H1 (cell line): ENCODE measurements around the gene CD79A. TPM values are rescaled to one million over a fixed set of nuclear protein-coding genes. Genes with fewer than 3 reads are reported as not detected.
"Not testable (repeated sequence)": the region's sequence is repeated elsewhere in the genome, so short reads cannot be mapped to it uniquely, and the experiment has no call there.

Source experiments
- CTCF ChIA-PET: fragments of 300-600 bp; sonication (Branson Sonifier 250); formaldehyde crosslinking; loops from one replicate; lab custom pipeline; 2021; ENCODE audit not compliant: partially characterized antibody; lab: Charles Lee
- POLR2A ChIA-PET: fragments of 300-600 bp; sonication (Branson Sonifier 250); formaldehyde crosslinking; loops from one replicate; lab custom pipeline; 2021; ENCODE audit warnings: inconsistent platforms; ENCODE audit not compliant: partially characterized antibody; lab: Charles Lee
- DNase-seq, 2 experiments: peaks; one replicate each; pipeline versions ENCODE4 v3.0.0 to v3.0.0-alpha.2; 2010 to 2022; ENCODE audit warnings: low spot score in 2 of 2, low read depth in 1 of 2, mixed read lengths in 1 of 2
- FAIRE-seq: peaks from 2 replicates; lab custom pipeline; 2011; peaks lifted over from hg19 to GRCh38; lab: Jason Lieb, UNC
- H2AFZ ChIP-seq: 2 replicates; pipeline ENCODE4 v1.8.1; 2012; ENCODE audit warnings: low read length, inconsistent platforms
- H2AK5ac ChIP-seq: 2 replicates; pipeline ENCODE4 v1.6.1; 2013; ENCODE audit warnings: low read depth, low read length
- H2BK120ac ChIP-seq: replicated peaks from 2 replicates; pipeline ENCODE3; 2013; ENCODE audit warnings: low read depth, low read length, inconsistent platforms
- H2BK12ac ChIP-seq: 2 replicates; pipeline ENCODE4 v1.6.1; 2013; ENCODE audit warnings: low read depth, low read length
- H2BK15ac ChIP-seq: 2 replicates; pipeline ENCODE4 v1.6.1; 2013; ENCODE audit warnings: low read length
- H2BK20ac ChIP-seq: 2 replicates; pipeline ENCODE4 v1.6.1; 2013; ENCODE audit warnings: low read length
- H2BK5ac ChIP-seq: 2 replicates; pipeline ENCODE4 v1.6.1; 2013; ENCODE audit warnings: low read depth, low read length
- H3K14ac ChIP-seq: 2 replicates; pipeline ENCODE4 v1.6.1; 2013; ENCODE audit warnings: inconsistent platforms; ENCODE audit not compliant: insufficient read length
- H3K18ac ChIP-seq: 2 replicates; pipeline ENCODE4 v1.6.1; 2013; ENCODE audit warnings: low read length; ENCODE audit errors: extremely low read depth
- H3K23ac ChIP-seq: 2 replicates; pipeline ENCODE4 v1.6.1; 2013; ENCODE audit warnings: inconsistent platforms; ENCODE audit not compliant: insufficient read length
- H3K23me2 ChIP-seq: 2 replicates; pipeline ENCODE4 v1.6.1; 2013; ENCODE audit warnings: low read depth, low read length
- H3K27ac ChIP-seq: 2 replicates; pipeline ENCODE4 v1.6.1; 2011; ENCODE audit warnings: low read depth, low read length, inconsistent platforms
- H3K27me3 ChIP-seq, 4 experiments: replicated peaks in 1 of 4; 1 replicate in 1 of 4; 2 replicates in 3 of 4; pipeline versions ENCODE4 v1.6.1 to v1.8.1; 2011 to 2013; ENCODE audit warnings: low read length in 3 of 4, mild to moderate bottlenecking in 3 of 4, inconsistent platforms in 2 of 4, mixed read lengths in 2 of 4, moderate library complexity in 1 of 4; ENCODE audit not compliant: control insufficient read depth in 3 of 4, insufficient read depth in 3 of 4; ENCODE audit errors: extremely low read depth in 1 of 4
- H3K36me3 ChIP-seq, 4 experiments: 2 replicates each; pipeline versions ENCODE4 v1.6.1 to v1.8.1; 2011 to 2013; ENCODE audit warnings: mild to moderate bottlenecking in 4 of 4, low read length in 3 of 4, moderate library complexity in 2 of 4, control low read depth in 1 of 4, inconsistent platforms in 1 of 4; ENCODE audit not compliant: insufficient read depth in 4 of 4, control insufficient read depth in 2 of 4
- H3K4ac ChIP-seq: replicated peaks from 2 replicates; pipeline ENCODE3; 2013; ENCODE audit warnings: low read length, low read depth, mixed read lengths, inconsistent platforms; ENCODE audit not compliant: insufficient read length
- H3K4me1 ChIP-seq, 4 experiments: replicated peaks in 1 of 4; 1 replicate in 1 of 4; 2 replicates in 3 of 4; pipeline versions ENCODE4 v1.6.1 to v1.8.1; 2011 to 2013; ENCODE audit warnings: low read length in 3 of 4, inconsistent platforms in 2 of 4, mixed read lengths in 1 of 4; ENCODE audit not compliant: insufficient read depth in 4 of 4, control insufficient read depth in 3 of 4
- H3K4me2 ChIP-seq, 2 experiments: 2 replicates each; pipeline versions ENCODE4 v1.6.1 to v1.8.1; 2011 to 2013; ENCODE audit warnings: low read depth in 2 of 2, low read length in 2 of 2, control low read depth in 1 of 2, inconsistent platforms in 1 of 2, mild to moderate bottlenecking in 1 of 2; ENCODE audit not compliant: insufficient read depth in 1 of 2
- H3K4me3 ChIP-seq, 4 experiments: fragments of 200-600, 300-600 bp in 1 of 4; sonication (generic), shearing (Covaris generic), sonication (Bioruptor Twin) in 1 of 4; 2 replicates each; pipeline versions ENCODE4 v1.5.1 to v1.8.1; 2011 to 2016; ENCODE audit warnings: low read length in 4 of 4, low read depth in 3 of 4, control low read depth in 2 of 4, inconsistent platforms in 2 of 4, mild to moderate bottlenecking in 2 of 4, mixed read lengths in 1 of 4, moderate library complexity in 1 of 4; ENCODE audit not compliant: insufficient read depth in 2 of 4; ENCODE audit errors: extremely low read depth in 1 of 4
- H3K56ac ChIP-seq: replicated peaks from 2 replicates; pipeline ENCODE3; 2013; ENCODE audit warnings: low read depth, mild to moderate bottlenecking, mixed read lengths, low read length, inconsistent platforms; ENCODE audit not compliant: insufficient read length
- H3K79me1 ChIP-seq: 2 replicates; pipeline ENCODE4 v1.6.1; 2013; ENCODE audit warnings: low read depth, low read length, control low read depth
- H3K79me2 ChIP-seq, 2 experiments: 2 replicates each; pipeline versions ENCODE4 v1.6.1 to v1.8.1; 2012 to 2013; ENCODE audit warnings: low read length in 2 of 2, mild to moderate bottlenecking in 2 of 2, inconsistent platforms in 1 of 2; ENCODE audit not compliant: insufficient read depth in 2 of 2, control insufficient read depth in 1 of 2
- H3K9ac ChIP-seq, 4 experiments: replicated peaks in 1 of 4; 1 replicate in 1 of 4; 2 replicates in 3 of 4; pipeline versions ENCODE4 v1.6.1 to v1.8.1; 2011 to 2013; ENCODE audit warnings: low read depth in 3 of 4, low read length in 3 of 4, control low read depth in 2 of 4, mild to moderate bottlenecking in 2 of 4, moderate library complexity in 2 of 4, inconsistent platforms in 1 of 4; ENCODE audit errors: extremely low read depth in 1 of 4
- H3K9me3 ChIP-seq, 2 experiments: 2 replicates each; pipeline versions ENCODE4 v1.6.1 to v1.8.1; 2012 to 2013; ENCODE audit warnings: mild to moderate bottlenecking in 2 of 2, moderate library complexity in 2 of 2, control low read depth in 1 of 2, inconsistent platforms in 1 of 2, low read depth in 1 of 2, low read length in 1 of 2, mixed read lengths in 1 of 2; ENCODE audit not compliant: insufficient read depth in 2 of 2
- H4K20me1 ChIP-seq, 2 experiments: replicated peaks in 1 of 2; 2 replicates each; pipeline versions ENCODE3 to v1.8.1; 2011 to 2013; ENCODE audit warnings: inconsistent platforms in 2 of 2, low read length in 2 of 2, mild to moderate bottlenecking in 1 of 2; ENCODE audit not compliant: insufficient read depth in 2 of 2, control insufficient read depth in 1 of 2
- H4K5ac ChIP-seq: 2 replicates; pipeline ENCODE4 v1.6.1; 2013; ENCODE audit warnings: low read length, low read depth, mixed read lengths, inconsistent platforms; ENCODE audit not compliant: insufficient read length
- H4K8ac ChIP-seq: 2 replicates; pipeline ENCODE4 v1.8.0; 2013; ENCODE audit warnings: mild to moderate bottlenecking, moderate library complexity, low read length, inconsistent platforms; ENCODE audit not compliant: insufficient read depth; ENCODE audit errors: extremely low read depth
- H4K91ac ChIP-seq: replicated peaks from 2 replicates; pipeline ENCODE3; 2013; ENCODE audit warnings: low read length, mixed read lengths, inconsistent platforms; ENCODE audit not compliant: insufficient read length
- WGBS, 2 experiments: shearing (Covaris generic) in 1 of 2; methylation state at CpG; one replicate each; pipeline versions ENCODE4 v1.1.6 to v1.1.7; 2013 to 2015; ENCODE audit warnings: low lambda C conversion rate in 2 of 2, mixed read lengths in 2 of 2, inconsistent platforms in 1 of 2, low coverage in 1 of 2, missing lambda C conversion rate in 1 of 2; ENCODE audit not compliant: insufficient replicate concordance in 2 of 2, insufficient coverage in 1 of 2, insufficient read length in 1 of 2; ENCODE audit errors: extremely low coverage in 1 of 2, missing lambda C conversion rate in 1 of 2; 5-methylcytosine and 5-hydroxymethylcytosine counted together
- polyA plus RNA-seq, 7 experiments: library from polyadenylated mRNA; depleted of rRNA in 3 of 7; stranded (reverse) in 5 of 7; unstranded in 2 of 7; fragments of >200 nt in 5 of 7; fragments of 200-250 nt in 2 of 7; gene quantifications; 1 replicate in 5 of 7; 2 replicates in 1 of 7; 4 replicates in 1 of 7; pipeline versions ENCODE4 v1.2.1 to v1.2.3, GENCODE V29; 2011 to 2013; ENCODE audit warnings: missing spikeins in 2 of 7, mixed read lengths in 2 of 7
- total RNA-seq: library from RNA; stranded (reverse); fragmentation: NEBNext Ultra II Directional; extraction: Animal tissue kit (Norgen Biotek cat#: 25700); gene quantifications from 2 replicates; pipeline ENCODE4 v1.2.1, GENCODE V29; 2021

Gene CD79A
- total and polyA plus RNA-seq, 2 of the 8 experiments (the other 6 are each of a cell fraction or from before 2014, with no cell fraction given) = 0.54 to 0.77 TPM

DNA sequence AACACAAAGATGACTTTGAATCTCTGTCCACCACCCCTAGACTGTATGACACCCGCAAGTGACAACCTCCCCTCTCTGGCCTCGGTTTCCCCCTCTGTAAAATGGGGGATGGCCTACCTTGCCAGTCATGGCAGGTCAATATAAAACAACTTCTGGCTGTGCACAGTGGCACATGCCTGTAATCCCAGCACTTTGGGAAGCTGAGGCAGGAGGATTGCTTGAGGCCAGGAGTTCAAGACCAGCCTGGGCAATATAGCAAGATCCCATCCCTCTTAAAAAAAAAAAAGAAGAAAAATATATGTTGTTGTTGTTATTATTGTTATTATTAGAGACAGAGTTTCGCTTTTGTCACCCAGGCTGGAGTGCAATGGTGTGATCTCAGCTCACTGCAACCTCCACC lies 1.1 kb upstream of the CD79A start:
- not testable (repeated sequence) for H3K18ac ChIP-seq, H3K4me3 ChIP-seq, H4K8ac ChIP-seq, H2AK5ac ChIP-seq, H2BK15ac ChIP-seq, FAIRE-seq, DNase-seq, H2BK12ac ChIP-seq, H3K9ac ChIP-seq, H4K91ac ChIP-seq, H2AFZ ChIP-seq, H4K20me1 ChIP-seq, H3K56ac ChIP-seq, H2BK120ac ChIP-seq, H3K4me2 ChIP-seq, H3K27ac ChIP-seq, H3K79me1 ChIP-seq, H3K9me3 ChIP-seq, H3K23ac ChIP-seq, H3K4me1 ChIP-seq, H4K5ac ChIP-seq, H3K79me2 ChIP-seq, H3K4ac ChIP-seq, H3K27me3 ChIP-seq, H3K23me2 ChIP-seq, H2BK20ac ChIP-seq, H2BK5ac ChIP-seq, H3K14ac ChIP-seq
- ChIA-PET CTCF (interaction anchor here (0.7 to 3.8 kb wide), 6 partner anchors 11 to 76 kb away, joined by 3 to 37 read pairs (median 6); no protein-coding TSS in a partner anchor), POLR2A (interaction anchor here (2.5 to 9.0 kb wide), 4 partner anchors 11 to 18 kb away, joined by 11 to 200 read pairs (median 82); partner anchors contain the start of gene RPS19)
- WGBS, 2 experiments = 79% methylated on average over 3 of the region's 3 CpGs; no CpG with 5 or more reads in 1 of the 2 experiments
- peaks cover 2 to 12% (median 10%) of the 10 kb centered on the region in 4 experiments; a peak in 6 of 8 replicates for H3K36me3 ChIP-seq
